ENCODE data around the gene FAM186B. TPM values are rescaled to one million over a fixed set of nuclear protein-coding genes. Genes with fewer than 3 reads are reported as not detected.
"Not testable (repeated sequence)": the region's sequence is repeated elsewhere in the genome, so short reads cannot be mapped to it uniquely, and the experiment has no call there.

Gene FAM186B, protein sequence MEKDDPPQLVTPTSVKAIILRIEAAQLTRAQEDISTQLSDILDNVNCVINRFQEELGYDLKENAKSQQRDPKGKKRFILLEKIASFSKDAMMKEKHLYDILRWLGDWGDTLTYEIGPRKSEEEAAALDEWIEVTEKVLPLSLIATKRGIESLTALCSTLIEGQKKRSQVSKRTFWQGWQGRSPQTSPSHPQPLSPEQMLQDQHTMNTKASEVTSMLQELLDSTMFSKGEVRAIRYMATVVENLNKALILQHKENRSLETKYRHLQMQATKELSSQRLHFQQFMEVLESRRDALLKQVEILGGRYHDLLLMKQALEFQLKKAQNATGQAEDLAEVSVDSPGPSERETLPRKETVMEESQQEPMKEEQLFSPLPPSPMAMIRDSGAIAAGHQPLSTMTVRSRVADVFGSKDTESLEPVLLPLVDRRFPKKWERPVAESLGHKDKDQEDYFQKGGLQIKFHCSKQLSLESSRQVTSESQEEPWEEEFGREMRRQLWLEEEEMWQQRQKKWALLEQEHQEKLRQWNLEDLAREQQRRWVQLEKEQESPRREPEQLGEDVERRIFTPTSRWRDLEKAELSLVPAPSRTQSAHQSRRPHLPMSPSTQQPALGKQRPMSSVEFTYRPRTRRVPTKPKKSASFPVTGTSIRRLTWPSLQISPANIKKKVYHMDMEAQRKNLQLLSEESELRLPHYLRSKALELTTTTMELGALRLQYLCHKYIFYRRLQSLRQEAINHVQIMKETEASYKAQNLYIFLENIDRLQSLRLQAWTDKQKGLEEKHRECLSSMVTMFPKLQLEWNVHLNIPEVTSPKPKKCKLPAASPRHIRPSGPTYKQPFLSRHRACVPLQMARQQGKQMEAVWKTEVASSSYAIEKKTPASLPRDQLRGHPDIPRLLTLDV
- 0.07 TPM in 1 of 2 replicates, not detected in the other for total RNA-seq

- not testable (repeated sequence) for DNase-seq (ENCODE audit: low read depth); H3K4me3 ChIP-seq (ENCODE audit: low read depth, low read length)
Measured at GRCh38 chr12:49605539-49605938, at the start of gene FAM186B. Gene FAM186B, minus strand, starts transcription at chr12:49605639. Its CDS starts 162 bp downstream, at chr12:49605477.

DNA sequence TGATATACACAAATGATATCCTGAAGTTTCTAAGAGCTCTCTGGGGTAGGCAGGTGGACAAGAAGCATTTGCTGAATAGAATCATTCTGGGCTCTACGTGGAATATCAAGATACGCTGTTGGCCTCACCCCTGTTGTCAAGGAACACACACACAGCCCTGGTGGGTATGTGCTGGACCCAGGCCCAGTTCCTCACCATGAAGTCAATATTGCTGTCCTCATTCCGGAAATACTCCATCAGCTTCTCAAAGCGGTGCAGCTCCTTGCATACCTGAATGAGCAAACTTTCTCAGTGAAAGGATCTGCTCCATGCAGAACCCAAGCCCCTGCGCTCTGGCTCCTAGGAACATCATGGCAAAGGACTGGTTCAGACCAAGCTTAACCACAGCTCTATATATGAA is 49.3 kb upstream of the FAM186B start:
- no peak for TF ChIP-seq CTCF (conservative IDR thresholded peaks at IDR 0.05; ENCODE audit: low read depth, low read length)

GRCh38 chr12:49652921-49653520 is 47.6 kb upstream of the FAM186B start:
- no peak for DNase-seq (ENCODE audit: low read depth)
- H3K4me3 ChIP-seq (ENCODE audit: low read depth, low read length) = no peak overlapping the region
- no peak for TF ChIP-seq CTCF (conservative IDR thresholded peaks at IDR 0.05; ENCODE audit: low read depth, low read length)

More for the DNA sequence above, 49.3 kb upstream of the FAM186B start:
- no peak for DNase-seq (ENCODE audit: low read depth)
- H3K4me3 ChIP-seq (ENCODE audit: low read depth, low read length) = no peak overlapping the region

DNA sequence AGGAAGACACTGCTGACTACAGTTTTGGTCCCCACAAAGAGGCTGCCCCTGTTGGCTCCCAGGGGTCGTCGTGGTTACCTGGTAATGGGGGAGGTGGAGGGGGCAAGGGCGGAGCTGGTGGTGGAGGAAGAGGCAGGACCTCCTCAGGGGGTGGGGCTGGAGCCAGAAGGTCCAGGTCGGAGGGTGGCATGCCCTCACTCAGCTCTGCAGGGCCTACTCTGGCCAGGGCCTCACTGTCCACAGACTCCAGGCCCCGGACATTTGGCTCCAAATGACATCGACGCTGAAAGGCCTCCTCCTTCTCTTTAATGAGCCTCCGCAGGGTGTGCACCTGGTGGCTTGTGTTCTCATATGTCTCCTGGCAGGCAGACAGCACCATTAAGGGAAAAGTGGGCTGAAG is 46.4 kb upstream of the FAM186B start:
- TF ChIP-seq CTCF (conservative IDR thresholded peaks at IDR 0.05; ENCODE audit: low read depth, low read length) = no peak
- no peak overlapping the region for H3K4me3 ChIP-seq (ENCODE audit: low read depth, low read length)
- no peak for DNase-seq (ENCODE audit: low read depth)

DNA sequence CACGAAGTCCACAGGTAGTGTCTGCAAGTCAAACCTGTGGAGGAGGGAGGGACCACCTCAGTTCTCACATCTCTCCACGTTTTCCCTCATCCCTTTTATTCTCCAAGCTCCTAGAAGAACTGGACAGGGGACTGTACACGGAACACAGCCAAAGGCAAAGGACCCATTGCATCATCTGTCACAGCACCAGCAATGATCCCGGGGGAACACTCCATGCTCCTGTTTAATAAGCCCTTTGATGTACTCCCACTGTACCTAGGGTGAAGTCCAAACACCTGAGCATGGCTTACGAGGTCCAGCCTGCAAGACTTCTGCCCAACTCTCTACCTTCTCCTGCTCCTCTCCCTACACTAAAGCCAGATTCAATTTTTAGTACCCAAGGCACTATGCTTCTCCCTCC is 44.5 kb upstream of the FAM186B start:
- TF ChIP-seq CTCF (conservative IDR thresholded peaks at IDR 0.05; ENCODE audit: low read depth, low read length) = no peak
- H3K4me3 ChIP-seq (ENCODE audit: low read depth, low read length) = no peak overlapping the region
- no peak for DNase-seq (ENCODE audit: low read depth)

DNA sequence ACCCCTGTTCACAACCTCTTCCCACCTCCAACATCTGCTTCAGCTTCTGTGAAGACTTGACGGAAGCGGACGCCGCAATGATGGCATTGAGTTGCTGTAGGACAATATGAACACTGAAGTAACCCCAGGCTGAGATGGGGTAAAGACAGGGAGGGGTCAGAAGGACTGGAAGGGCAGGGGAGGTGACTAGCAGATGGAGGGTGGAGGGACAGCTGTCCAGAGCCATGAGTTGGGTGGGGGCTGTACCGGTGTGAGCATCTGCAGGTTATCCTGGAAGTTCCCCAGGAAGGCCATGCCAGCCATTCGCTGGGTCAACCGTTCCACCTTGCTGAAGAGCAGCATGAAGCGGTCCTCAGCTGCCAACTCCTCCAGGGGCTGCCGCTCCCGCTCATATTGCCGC is 44.0 kb upstream of the FAM186B start:
- no peak for TF ChIP-seq CTCF (conservative IDR thresholded peaks at IDR 0.05; ENCODE audit: low read depth, low read length)
- H3K4me3 ChIP-seq (ENCODE audit: low read depth, low read length) = no peak overlapping the region
- no peak for DNase-seq (ENCODE audit: low read depth)

DNA sequence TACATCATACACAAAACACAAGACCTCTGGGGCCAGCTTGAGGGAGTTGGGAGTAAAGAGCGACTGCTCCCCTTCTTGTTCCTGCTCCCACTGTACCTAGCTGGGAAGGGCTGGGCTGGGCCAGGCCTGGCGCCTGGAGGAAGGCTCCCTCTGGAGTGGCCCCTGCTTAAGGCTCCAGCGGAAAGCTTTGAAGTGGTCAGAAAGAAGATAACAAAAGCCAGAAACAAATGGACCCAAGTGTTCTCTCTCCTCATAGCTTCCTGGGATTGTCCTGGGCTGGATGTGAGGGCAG is 43.2 kb upstream of the FAM186B start:
- no peak for TF ChIP-seq CTCF (conservative IDR thresholded peaks at IDR 0.05; ENCODE audit: low read depth, low read length)
- no peak overlapping the region for H3K4me3 ChIP-seq (ENCODE audit: low read depth, low read length)
- DNase-seq (ENCODE audit: low read depth) = no peak

Measured in epithelial cell of proximal tubule (primary cell).